Measurements from ENCODE around the gene IRF5. TPM values are rescaled to one million over a fixed set of nuclear protein-coding genes. Genes with fewer than 3 reads are reported as not detected.

IRF5 gene
- total and polyA plus RNA-seq, 4 donors = 4.3 to 6.2 (median 4.5) TPM

DNA sequence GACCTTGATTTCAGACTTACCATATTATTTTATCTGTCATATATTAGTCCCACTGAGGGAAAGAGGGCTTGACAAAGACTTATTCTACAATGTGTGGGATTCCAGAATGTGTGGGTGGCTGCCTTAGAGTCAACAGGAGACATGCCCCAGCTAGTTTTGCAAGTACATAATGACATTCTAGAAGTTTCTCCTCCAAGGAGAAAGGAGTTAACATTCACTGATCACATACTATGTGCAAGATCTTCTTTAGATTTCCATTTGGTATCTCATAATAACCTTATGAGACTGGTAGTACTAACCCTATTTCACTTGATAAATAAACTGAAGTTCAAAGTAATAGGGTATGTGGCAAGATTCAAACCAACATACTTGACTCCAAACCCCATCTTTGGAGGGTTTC lies 25.2 kb downstream of the IRF5 start:
- Histone ChIP-seq H3K36me3 (ENCODE audit: control insufficient read depth in 4 of 4, insufficient read depth in 3 of 4, low read depth in 1 of 4, low read length in 3 of 4) (peaks cover 10 to 59% (median 35%) of the 10 kb centered on the region in 4 donors), H3K27ac (ENCODE audit: low read depth in 1 of 2, low read length in 2 of 2) (no peak overlapping the region), H3K27me3 (ENCODE audit: control insufficient read depth in 4 of 4, insufficient read depth in 4 of 4, low read length in 3 of 4) (no peaks in the 10 kb centered on the region), H3K9me3 (ENCODE audit: control insufficient read depth in 4 of 4, low read length in 3 of 4) (no peaks in the 10 kb centered on the region), H3K9ac (ENCODE audit: low read depth in 1 of 2, low read length in 2 of 2) (no peak overlapping the region), H3K4me1 (ENCODE audit: control insufficient read depth in 4 of 4, insufficient read depth in 4 of 4, low read length in 3 of 4) (no peaks in the 10 kb centered on the region), H3K4me3 (ENCODE audit: low read depth in 1 of 3, low read length in 3 of 3) (no peak overlapping the region)
- DNase-seq (ENCODE audit: low spot score) = no peak
- TF ChIP-seq ATF3 (IDR thresholded peaks at IDR 0.05) (no peak), RXRA (IDR thresholded peaks at IDR 0.05) (no peak), EGR1 (IDR thresholded peaks at IDR 0.05; ENCODE audit: low read depth in 2 of 2) (no peak), FOXA1 (IDR thresholded peaks at IDR 0.05) (no peak), HNF4G (IDR thresholded peaks at IDR 0.05) (no peak), NR2F2 (IDR thresholded peaks at IDR 0.05) (no peak), RAD21 (IDR thresholded peaks at IDR 0.05) (no peak), MAX (IDR thresholded peaks at IDR 0.05) (no peak), GABPA (IDR thresholded peaks at IDR 0.05 in 1 of 2, conservative IDR thresholded peaks at IDR 0.05 in 1 of 2) (no peak), JUND (IDR thresholded peaks at IDR 0.05) (no peak), YY1 (IDR thresholded peaks at IDR 0.05) (no peak), REST (IDR thresholded peaks at IDR 0.05) (no peak), TAF1 (conservative IDR thresholded peaks at IDR 0.05) (no peak), HNF4A (conservative IDR thresholded peaks at IDR 0.05) (no peak)
- TF ChIP-seq, protein P1, sequence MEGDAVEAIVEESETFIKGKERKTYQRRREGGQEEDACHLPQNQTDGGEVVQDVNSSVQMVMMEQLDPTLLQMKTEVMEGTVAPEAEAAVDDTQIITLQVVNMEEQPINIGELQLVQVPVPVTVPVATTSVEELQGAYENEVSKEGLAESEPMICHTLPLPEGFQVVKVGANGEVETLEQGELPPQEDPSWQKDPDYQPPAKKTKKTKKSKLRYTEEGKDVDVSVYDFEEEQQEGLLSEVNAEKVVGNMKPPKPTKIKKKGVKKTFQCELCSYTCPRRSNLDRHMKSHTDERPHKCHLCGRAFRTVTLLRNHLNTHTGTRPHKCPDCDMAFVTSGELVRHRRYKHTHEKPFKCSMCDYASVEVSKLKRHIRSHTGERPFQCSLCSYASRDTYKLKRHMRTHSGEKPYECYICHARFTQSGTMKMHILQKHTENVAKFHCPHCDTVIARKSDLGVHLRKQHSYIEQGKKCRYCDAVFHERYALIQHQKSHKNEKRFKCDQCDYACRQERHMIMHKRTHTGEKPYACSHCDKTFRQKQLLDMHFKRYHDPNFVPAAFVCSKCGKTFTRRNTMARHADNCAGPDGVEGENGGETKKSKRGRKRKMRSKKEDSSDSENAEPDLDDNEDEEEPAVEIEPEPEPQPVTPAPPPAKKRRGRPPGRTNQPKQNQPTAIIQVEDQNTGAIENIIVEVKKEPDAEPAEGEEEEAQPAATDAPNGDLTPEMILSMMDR (IDR thresholded peaks at IDR 0.05; ENCODE audit: low read depth, low read length, missing input control) = no peak
- TF ChIP-seq, protein P2, sequence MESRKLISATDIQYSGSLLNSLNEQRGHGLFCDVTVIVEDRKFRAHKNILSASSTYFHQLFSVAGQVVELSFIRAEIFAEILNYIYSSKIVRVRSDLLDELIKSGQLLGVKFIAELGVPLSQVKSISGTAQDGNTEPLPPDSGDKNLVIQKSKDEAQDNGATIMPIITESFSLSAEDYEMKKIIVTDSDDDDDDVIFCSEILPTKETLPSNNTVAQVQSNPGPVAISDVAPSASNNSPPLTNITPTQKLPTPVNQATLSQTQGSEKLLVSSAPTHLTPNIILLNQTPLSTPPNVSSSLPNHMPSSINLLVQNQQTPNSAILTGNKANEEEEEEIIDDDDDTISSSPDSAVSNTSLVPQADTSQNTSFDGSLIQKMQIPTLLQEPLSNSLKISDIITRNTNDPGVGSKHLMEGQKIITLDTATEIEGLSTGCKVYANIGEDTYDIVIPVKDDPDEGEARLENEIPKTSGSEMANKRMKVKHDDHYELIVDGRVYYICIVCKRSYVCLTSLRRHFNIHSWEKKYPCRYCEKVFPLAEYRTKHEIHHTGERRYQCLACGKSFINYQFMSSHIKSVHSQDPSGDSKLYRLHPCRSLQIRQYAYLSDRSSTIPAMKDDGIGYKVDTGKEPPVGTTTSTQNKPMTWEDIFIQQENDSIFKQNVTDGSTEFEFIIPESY (IDR thresholded peaks at IDR 0.05) = no peak

DNA sequence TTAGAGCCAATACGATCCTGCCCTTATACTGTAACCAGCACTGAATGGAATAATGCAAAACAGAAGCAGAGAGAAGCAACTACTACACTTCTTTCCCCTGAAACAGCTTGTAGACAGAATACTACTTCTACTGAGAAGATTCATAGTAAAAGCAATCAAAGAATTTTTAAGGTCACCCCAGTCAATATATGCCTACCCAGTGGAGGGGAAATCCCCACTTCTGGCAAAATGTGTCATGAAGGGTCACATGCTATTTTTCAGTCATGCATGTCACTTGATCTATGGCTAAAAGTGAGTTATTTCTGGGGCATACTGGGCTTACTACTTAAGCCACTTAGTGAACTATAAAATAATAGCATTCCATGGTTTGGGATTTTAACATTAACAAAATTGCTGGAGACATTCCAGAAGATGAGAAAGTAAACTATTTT lies 25.6 kb downstream of the IRF5 start:
- no peaks in the 10 kb centered on the region for H3K27me3 ChIP-seq (ENCODE audit: control insufficient read depth in 4 of 4, insufficient read depth in 4 of 4, low read length in 3 of 4)
- no peak overlapping the region for H3K4me3 ChIP-seq (ENCODE audit: low read depth in 1 of 3, low read length in 3 of 3)
- TF ChIP-seq RAD21 (IDR thresholded peaks at IDR 0.05) (no peak), ATF3 (IDR thresholded peaks at IDR 0.05) (no peak), GABPA (IDR thresholded peaks at IDR 0.05 in 1 of 2, conservative IDR thresholded peaks at IDR 0.05 in 1 of 2) (no peak), TAF1 (conservative IDR thresholded peaks at IDR 0.05) (no peak), HNF4G (IDR thresholded peaks at IDR 0.05) (no peak), REST (IDR thresholded peaks at IDR 0.05) (no peak)
- TF ChIP-seq, protein P2 (IDR thresholded peaks at IDR 0.05) = no peak
- WGBS = 93% methylated on average over 1 of the region's 1 CpG
- no peak overlapping the region for H3K27ac ChIP-seq (ENCODE audit: low read depth in 1 of 2, low read length in 2 of 2)
- H3K4me1 ChIP-seq (ENCODE audit: control insufficient read depth in 4 of 4, insufficient read depth in 4 of 4, low read length in 3 of 4) = no peaks in the 10 kb centered on the region
- no peak overlapping the region for H3K9ac ChIP-seq (ENCODE audit: low read depth in 1 of 2, low read length in 2 of 2)
- H3K36me3 ChIP-seq (ENCODE audit: control insufficient read depth in 4 of 4, insufficient read depth in 3 of 4, low read depth in 1 of 4, low read length in 3 of 4) = peaks cover 9 to 60% (median 34%) of the 10 kb centered on the region in 4 donors
- DNase-seq (ENCODE audit: low spot score) = no peak
- H3K9me3 ChIP-seq (ENCODE audit: control insufficient read depth in 4 of 4, low read length in 3 of 4) = no peaks in the 10 kb centered on the region

All from liver (tissue), 9 donors.